Raji (cell line): Measurements from ENCODE around the gene NXT1.

ENCODE experiments used
- POLR2A ChIP-seq: IDR thresholded peaks from 2 replicates; pipeline ENCODE4 v1.6.1; 2011; ENCODE audit warnings: low read depth, low read length, control low read depth; ENCODE audit not compliant: insufficient read depth

Gene NXT1

GRCh38 chr20:23349338-23350195 is 1.0 kb upstream of the NXT1 start:
- TF ChIP-seq POLR2A = no peak

GRCh38 chr20:23350904-23351838 is 580 bp downstream of the NXT1 start:
- peak; percentile 33; the same call in 1 of the 2 replicates for TF ChIP-seq POLR2A

GRCh38 chr20:23356203-23356602 is 5.6 kb downstream of the NXT1 start:
- TF ChIP-seq POLR2A = no peak

GRCh38 chr20:23357767-23358562 is 7.4 kb downstream of the NXT1 start:
- peak; percentile 74 for TF ChIP-seq POLR2A

- no peak for TF ChIP-seq POLR2A
Observed at GRCh38 chr20:23358563-23358906, 7.9 kb downstream of the NXT1 start.

GRCh38 chr20:23358923-23359593 is 8.5 kb downstream of the NXT1 start:
- no peak for TF ChIP-seq POLR2A

- no peak for TF ChIP-seq POLR2A
Observed at GRCh38 chr20:23360531-23360930, 9.9 kb downstream of the NXT1 start.

- no peak for TF ChIP-seq POLR2A
Observed at GRCh38 chr20:23361119-23361475, 10.5 kb downstream of the NXT1 start.

GRCh38 chr20:23361476-23362391 is 11.1 kb downstream of the NXT1 start, which contains the start of gene GZF1:
Gene GZF1, plus strand, starts transcription at chr20:23362182. Its CDS starts 2,202 bp downstream, at chr20:23364384.
- TF ChIP-seq POLR2A = peak; percentile 87

GRCh38 chr20:23362392-23363256 is 12.0 kb downstream of the NXT1 start:
- no peak for TF ChIP-seq POLR2A

- TF ChIP-seq POLR2A = peak; percentile 57
Observed at GRCh38 chr20:23363257-23363649, 12.7 kb downstream of the NXT1 start.

GRCh38 chr20:23365390-23366165 is 15.0 kb downstream of the NXT1 start:
- no peak for TF ChIP-seq POLR2A
